IMR-90 (cell line): ENCODE results near the gene RAI1.

Source experiments
- BHLHE40 ChIP-seq: fragments of 150-350 bp; IDR thresholded peaks from 2 replicates; pipeline ENCODE4 v1.6.1; 2016; ENCODE audit warnings: mild to moderate bottlenecking, low read depth, low read length
- CEBPB ChIP-seq: IDR thresholded peaks from 2 replicates; pipeline ENCODE4 v1.6.1; 2012; ENCODE audit warnings: low read depth, low read length, improper control_type of control experiment
- CHD1 ChIP-seq: IDR thresholded peaks from 2 replicates; pipeline ENCODE4 v1.6.1; 2012; ENCODE audit warnings: low read depth, low read length, improper control_type of control experiment
- CTCF ChIP-seq: conservative IDR thresholded peaks from 2 replicates; pipeline ENCODE4 v1.5.1; 2012; ENCODE audit warnings: mild to moderate bottlenecking, low read depth, low read length, improper control_type of control experiment
- ELK1 ChIP-seq: fragments of 150-350 bp; IDR thresholded peaks from 2 replicates; pipeline ENCODE4 v1.6.1; 2016; ENCODE audit warnings: low read depth, mild to moderate bottlenecking, low read length, moderate library complexity, borderline replicate concordance
- FOS ChIP-seq: fragments of 150-350 bp; IDR thresholded peaks from 2 replicates; pipeline ENCODE4 v1.6.1; 2016; ENCODE audit warnings: low read depth, low read length
- MAZ ChIP-seq: IDR thresholded peaks from 2 replicates; pipeline ENCODE4 v1.6.1; 2012; ENCODE audit warnings: low read depth, mild to moderate bottlenecking, low read length, improper control_type of control experiment, moderate library complexity, borderline replicate concordance
- MXI1 ChIP-seq: IDR thresholded peaks from 2 replicates; pipeline ENCODE4 v1.6.1; 2012; ENCODE audit warnings: low read depth, mild to moderate bottlenecking, low read length, moderate library complexity, borderline replicate concordance
- NFE2L2 ChIP-seq: fragments of 150-350 bp; IDR thresholded peaks from 2 replicates; pipeline ENCODE4 v1.6.1; 2016; ENCODE audit warnings: low read depth, mild to moderate bottlenecking, low read length
- POLR2A ChIP-seq: IDR thresholded peaks from 2 replicates; pipeline ENCODE4 v1.6.1; 2012; ENCODE audit warnings: mild to moderate bottlenecking, low read depth, low read length
- RAD21 ChIP-seq: IDR thresholded peaks from 2 replicates; pipeline ENCODE4 v1.6.1; 2012; ENCODE audit warnings: low read length, improper control_type of control experiment
- RCOR1 ChIP-seq: IDR thresholded peaks from 2 replicates; pipeline ENCODE4 v1.6.1; 2012; ENCODE audit warnings: mild to moderate bottlenecking, low read length, improper control_type of control experiment; ENCODE audit not compliant: insufficient replicate concordance
- RFX5 ChIP-seq: IDR thresholded peaks from 2 replicates; pipeline ENCODE4 v1.8.0; 2012; ENCODE audit warnings: low read depth, mild to moderate bottlenecking, low read length, moderate library complexity
- USF2 ChIP-seq: fragments of 150-350 bp; IDR thresholded peaks from 2 replicates; pipeline ENCODE4 v1.6.1; 2017; ENCODE audit warnings: mild to moderate bottlenecking, antibody characterized with exemption, low read length, low read depth

- no peak for TF ChIP-seq CTCF
- TF ChIP-seq BHLHE40 = no peak
- no peak for TF ChIP-seq RAD21
- TF ChIP-seq NFE2L2 = no peak
- TF ChIP-seq USF2 = no peak
- no peak for TF ChIP-seq MXI1
- no peak for TF ChIP-seq RFX5
- TF ChIP-seq POLR2A = no peak
- no peak for TF ChIP-seq CEBPB
- TF ChIP-seq CHD1 = no peak
- no peak for TF ChIP-seq MAZ
- no peak for TF ChIP-seq ELK1
- TF ChIP-seq RCOR1 = no peak
- TF ChIP-seq FOS = no peak
These were observed 145.9 kb downstream of the RAI1 start for GRCh38 chr17:17826942-17827785.
